Neural cell (in vitro differentiated cells): ENCODE measurements around the gene CPA2. TPM values are rescaled to one million over a fixed set of nuclear protein-coding genes. Genes with fewer than 3 reads are reported as not detected.

Experiments
- H2AFZ ChIP-seq: fragments of 200-600, 300-800 bp; sonication (generic), shearing (Covaris generic); 2 replicates; pipeline ENCODE4 v1.6.0; 2014; ENCODE audit warnings: low read depth, mild to moderate bottlenecking, antibody characterized with exemption, low read length, moderate library complexity
- H3F3A ChIP-seq: fragments of 200-600 bp; shearing (Covaris generic); 2 replicates; pipeline ENCODE4 v1.6.1; 2016; ENCODE audit warnings: mild to moderate bottlenecking, moderate library complexity, mixed read lengths, antibody characterized with exemption, low read length; ENCODE audit not compliant: insufficient read depth, poor library complexity, severe bottlenecking
- H3K27ac ChIP-seq: fragments of 200-600, 300-800 bp; sonication (generic), shearing (Covaris generic); 2 replicates; pipeline ENCODE4 v1.5.1; 2014; ENCODE audit warnings: mild to moderate bottlenecking, low read length, moderate library complexity
- H3K27me3 ChIP-seq: fragments of 300-800, 200-600 bp; sonication (generic), shearing (Covaris generic); 2 replicates; pipeline ENCODE4 v1.6.0; 2014; ENCODE audit warnings: mild to moderate bottlenecking, low read depth, low read length, moderate library complexity; ENCODE audit not compliant: insufficient read depth
- H3K36me3 ChIP-seq: fragments of 300-800, 200-600 bp; sonication (generic), shearing (Covaris generic); 2 replicates; pipeline ENCODE4 v1.5.1; 2014; ENCODE audit warnings: mild to moderate bottlenecking, antibody characterized with exemption, low read length, moderate library complexity; ENCODE audit not compliant: insufficient read depth
- H3K4me2 ChIP-seq: fragments of 300-800, 200-600 bp; sonication (generic), shearing (Covaris generic); 2 replicates; pipeline ENCODE4 v1.6.0; 2014; ENCODE audit warnings: mild to moderate bottlenecking, low read length
- H3K4me3 ChIP-seq: fragments of 300-800, 200-600 bp; sonication (generic), shearing (Covaris generic); 2 replicates; pipeline ENCODE4 v1.5.1; 2014; ENCODE audit warnings: mild to moderate bottlenecking, low read length, moderate library complexity
- H3K79me2 ChIP-seq: fragments of 200-600 bp; shearing (Covaris generic); replicated peaks from 2 replicates; pipeline ENCODE4 v1.6.0; 2014; ENCODE audit warnings: mild to moderate bottlenecking, low read length, moderate library complexity; ENCODE audit not compliant: insufficient read depth
- H3K9ac ChIP-seq: fragments of 300-800, 200-600 bp; sonication (generic), shearing (Covaris generic); 2 replicates; pipeline ENCODE4 v1.6.1; 2016; ENCODE audit warnings: mild to moderate bottlenecking, low read length, mixed read lengths
- H3K9me2 ChIP-seq: fragments of 200-600 bp; shearing (Covaris generic); 2 replicates; pipeline ENCODE4 v1.6.1; 2016; ENCODE audit warnings: mild to moderate bottlenecking, low read length, mixed read lengths; ENCODE audit not compliant: insufficient read depth
- H3K9me3 ChIP-seq: fragments of 200-600, 300-800 bp; sonication (generic), shearing (Covaris generic); 2 replicates; pipeline ENCODE4 v1.6.1; 2016; ENCODE audit warnings: mild to moderate bottlenecking, mixed run types, low read length, moderate library complexity, mixed read lengths
- H4K20me1 ChIP-seq: fragments of 200-600 bp; shearing (Covaris generic); 2 replicates; pipeline ENCODE4 v1.6.1; 2016; ENCODE audit warnings: mild to moderate bottlenecking, mixed run types; ENCODE audit not compliant: insufficient read depth
- EP300 ChIP-seq: fragments of 450-650 bp; conservative IDR thresholded peaks from 2 replicates; pipeline ENCODE4 v1.6.1; 2014; ENCODE audit warnings: antibody characterized with exemption, mild to moderate bottlenecking, moderate library complexity; ENCODE audit not compliant: poor library complexity, severe bottlenecking
- EZH2 ChIP-seq: fragments of 200-600, 300-800 bp; shearing (Covaris generic), sonication (generic); IDR thresholded peaks from 2 replicates; pipeline ENCODE4 v1.6.1; 2014; ENCODE audit warnings: antibody characterized with exemption, low read length, borderline replicate concordance, mild to moderate bottlenecking; ENCODE audit not compliant: insufficient read depth, poor library complexity, severe bottlenecking
- MXI1 ChIP-seq: fragments of 450-650 bp; conservative IDR thresholded peaks from 2 replicates; pipeline ENCODE4 v1.6.1; 2014; ENCODE audit warnings: antibody characterized with exemption, mild to moderate bottlenecking; ENCODE audit not compliant: poor library complexity, severe bottlenecking
- POLR2AphosphoS5 ChIP-seq: IDR thresholded peaks from 2 replicates; pipeline ENCODE4 v1.6.1; 2012
- RAD21 ChIP-seq: fragments of 450-650 bp; conservative IDR thresholded peaks from 2 replicates; pipeline ENCODE4 v1.6.1; 2014; ENCODE audit warnings: antibody characterized with exemption, mild to moderate bottlenecking, moderate library complexity
- REST ChIP-seq: IDR thresholded peaks from 2 replicates; pipeline ENCODE4 v1.6.1; 2012; ENCODE audit warnings: borderline replicate concordance
- SMC3 ChIP-seq: fragments of 450-650 bp; conservative IDR thresholded peaks from 2 replicates; pipeline ENCODE4 v1.6.1; 2014; ENCODE audit warnings: antibody characterized with exemption, mild to moderate bottlenecking, moderate library complexity; ENCODE audit not compliant: poor library complexity
- TAF1 ChIP-seq: IDR thresholded peaks from 2 replicates; pipeline ENCODE4 v1.6.1; 2012; ENCODE audit warnings: low read depth
- polyA plus RNA-seq: library from polyadenylated mRNA; depleted of rRNA; stranded (reverse); fragments of >200 nt; gene quantifications from 2 replicates; pipeline ENCODE4 v1.2.3, GENCODE V29; 2014
- TF ChIP-seq, protein P1 (sequence below): fragments of 450-650 bp; IDR thresholded peaks from 2 replicates; pipeline ENCODE4 v1.5.1; 2014; ENCODE audit warnings: antibody characterized with exemption, mild to moderate bottlenecking, moderate library complexity; ENCODE audit not compliant: poor library complexity, severe bottlenecking

The CPA2 gene
- polyA plus RNA-seq, 1 donor from 2014 or later = 0.41 TPM

GRCh38 chr7:130266961-130267321 lies 278 bp downstream of the CPA2 start:
- Histone ChIP-seq H3K27me3 (no peaks in the 10 kb centered on the region), H3F3A (no peaks in the 10 kb centered on the region), H3K4me3 (no peak overlapping the region), H3K9me2 (no peaks in the 10 kb centered on the region), H4K20me1 (no peaks in the 10 kb centered on the region), H3K36me3 (no peaks in the 10 kb centered on the region), H3K79me2 (no peaks in the 10 kb centered on the region), H3K27ac (no peak overlapping the region), H3K9me3 (no peaks in the 10 kb centered on the region), H3K9ac (no peak overlapping the region), H3K4me2 (no peak overlapping the region), H2AFZ (no peak overlapping the region)
- TF ChIP-seq, protein P1, sequence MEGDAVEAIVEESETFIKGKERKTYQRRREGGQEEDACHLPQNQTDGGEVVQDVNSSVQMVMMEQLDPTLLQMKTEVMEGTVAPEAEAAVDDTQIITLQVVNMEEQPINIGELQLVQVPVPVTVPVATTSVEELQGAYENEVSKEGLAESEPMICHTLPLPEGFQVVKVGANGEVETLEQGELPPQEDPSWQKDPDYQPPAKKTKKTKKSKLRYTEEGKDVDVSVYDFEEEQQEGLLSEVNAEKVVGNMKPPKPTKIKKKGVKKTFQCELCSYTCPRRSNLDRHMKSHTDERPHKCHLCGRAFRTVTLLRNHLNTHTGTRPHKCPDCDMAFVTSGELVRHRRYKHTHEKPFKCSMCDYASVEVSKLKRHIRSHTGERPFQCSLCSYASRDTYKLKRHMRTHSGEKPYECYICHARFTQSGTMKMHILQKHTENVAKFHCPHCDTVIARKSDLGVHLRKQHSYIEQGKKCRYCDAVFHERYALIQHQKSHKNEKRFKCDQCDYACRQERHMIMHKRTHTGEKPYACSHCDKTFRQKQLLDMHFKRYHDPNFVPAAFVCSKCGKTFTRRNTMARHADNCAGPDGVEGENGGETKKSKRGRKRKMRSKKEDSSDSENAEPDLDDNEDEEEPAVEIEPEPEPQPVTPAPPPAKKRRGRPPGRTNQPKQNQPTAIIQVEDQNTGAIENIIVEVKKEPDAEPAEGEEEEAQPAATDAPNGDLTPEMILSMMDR = no peak
- TF ChIP-seq MXI1 = no peak
- no peak for TF ChIP-seq REST
- TF ChIP-seq RAD21 = no peak
- no peak for TF ChIP-seq SMC3
- TF ChIP-seq EZH2 = no peak
- TF ChIP-seq TAF1 = no peak
- no peak for TF ChIP-seq EP300
- no peak for TF ChIP-seq POLR2AphosphoS5

DNA sequence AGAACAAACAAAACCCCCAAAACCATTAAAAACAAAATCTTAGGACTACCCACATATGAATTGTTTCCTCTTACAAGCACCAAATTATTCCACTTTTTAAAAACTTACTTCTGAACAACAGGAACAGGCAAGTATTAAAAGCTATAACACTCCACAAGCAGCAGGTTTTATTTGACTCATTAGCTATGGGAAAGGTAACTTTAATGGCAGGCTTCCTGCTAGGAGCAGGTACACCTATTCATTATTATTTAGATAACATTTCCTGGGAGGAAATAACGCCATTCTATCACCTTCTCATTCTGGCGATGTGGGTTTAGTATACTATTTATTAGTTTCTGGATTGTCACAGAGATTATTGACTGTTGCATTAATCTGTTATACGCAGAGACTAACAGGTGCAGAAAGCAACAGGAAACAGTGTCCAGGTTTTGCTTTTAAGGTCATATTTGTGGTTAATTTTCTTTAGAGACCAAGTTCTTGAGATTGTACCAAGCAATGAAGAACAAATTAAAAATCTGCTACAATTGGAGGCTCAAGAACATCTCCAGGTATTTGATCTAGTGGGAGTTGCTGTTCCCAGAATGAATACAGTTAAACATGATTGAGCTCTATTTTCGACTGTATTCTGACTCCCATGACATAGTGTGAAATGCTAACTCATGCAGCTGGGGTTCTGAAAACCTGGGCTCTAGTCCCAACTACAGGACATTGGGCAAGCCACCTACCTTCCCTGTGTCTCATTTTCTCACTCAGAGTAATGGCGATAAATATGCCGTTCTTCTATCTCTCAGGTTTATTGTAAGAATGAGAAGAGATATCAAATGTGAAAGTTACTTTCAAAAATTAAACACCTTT lies 2.0 kb downstream of the CPA2 start:
- Histone ChIP-seq H3F3A (peaks cover 3% of the 10 kb centered on the region), H3K4me2 (no peak overlapping the region), H4K20me1 (no peaks in the 10 kb centered on the region), H3K79me2 (no peaks in the 10 kb centered on the region), H3K9me3 (no peaks in the 10 kb centered on the region), H3K27me3 (no peaks in the 10 kb centered on the region), H3K36me3 (no peaks in the 10 kb centered on the region), H3K9ac (no peak overlapping the region), H3K9me2 (no peaks in the 10 kb centered on the region), H2AFZ (no peak overlapping the region), H3K27ac (no peak overlapping the region), H3K4me3 (no peak overlapping the region)
- no peak for TF ChIP-seq RAD21
- no peak for TF ChIP-seq EZH2
- TF ChIP-seq SMC3 = no peak
